Measurements from ENCODE around the gene WDR91.

Gene WDR91

DNA sequence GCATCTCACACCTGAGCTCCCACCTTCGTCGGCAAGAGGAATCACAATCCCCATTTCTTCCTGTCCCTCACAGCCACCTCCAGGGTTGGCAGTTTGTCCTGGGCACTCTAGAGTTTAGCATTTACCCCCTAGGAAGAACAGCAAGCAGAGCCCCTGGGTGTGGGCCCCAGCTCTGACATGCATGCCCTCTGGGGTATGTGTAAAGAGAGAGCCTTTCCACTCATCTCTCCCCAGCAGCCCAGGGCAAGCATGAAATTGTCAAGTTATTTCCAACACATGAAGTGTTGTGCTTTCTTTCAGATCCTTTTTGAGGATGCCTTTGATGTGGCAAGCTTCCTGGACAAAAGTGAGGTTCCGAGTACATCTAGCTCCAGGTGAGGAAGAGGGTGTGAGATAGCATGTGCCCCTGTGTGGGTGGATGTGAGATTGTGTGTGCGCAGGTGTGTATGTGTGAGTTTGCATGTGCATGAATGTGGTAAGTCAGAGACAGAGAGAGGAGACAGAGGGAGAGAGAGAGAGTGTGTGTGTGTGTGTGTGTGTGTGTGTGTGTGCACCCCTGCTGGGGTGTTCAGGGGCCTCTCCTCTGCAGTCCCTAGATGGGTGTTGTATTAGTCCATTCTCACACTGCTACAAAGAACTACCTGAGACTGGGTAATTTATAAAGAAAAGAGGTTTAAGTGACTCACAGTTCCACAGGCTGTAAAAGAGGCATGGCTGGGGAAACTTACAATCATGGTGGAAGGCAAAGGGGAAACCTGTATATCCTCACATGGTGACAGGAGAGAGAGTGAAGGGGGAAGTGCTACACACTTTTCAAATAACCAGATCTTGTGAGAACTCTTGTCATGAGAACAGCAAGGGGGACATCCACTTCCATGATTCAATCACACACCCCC, 40.4 kb upstream of the WDR91 start:
- in situ Hi-C loops (cut with MboI; ENCODE audit: low sequenced_read_pairs, unreplicated experiment): no loop called here
- no peak for DNase-seq (ENCODE audit: low spot score)
- TF ChIP-seq, protein P1, sequence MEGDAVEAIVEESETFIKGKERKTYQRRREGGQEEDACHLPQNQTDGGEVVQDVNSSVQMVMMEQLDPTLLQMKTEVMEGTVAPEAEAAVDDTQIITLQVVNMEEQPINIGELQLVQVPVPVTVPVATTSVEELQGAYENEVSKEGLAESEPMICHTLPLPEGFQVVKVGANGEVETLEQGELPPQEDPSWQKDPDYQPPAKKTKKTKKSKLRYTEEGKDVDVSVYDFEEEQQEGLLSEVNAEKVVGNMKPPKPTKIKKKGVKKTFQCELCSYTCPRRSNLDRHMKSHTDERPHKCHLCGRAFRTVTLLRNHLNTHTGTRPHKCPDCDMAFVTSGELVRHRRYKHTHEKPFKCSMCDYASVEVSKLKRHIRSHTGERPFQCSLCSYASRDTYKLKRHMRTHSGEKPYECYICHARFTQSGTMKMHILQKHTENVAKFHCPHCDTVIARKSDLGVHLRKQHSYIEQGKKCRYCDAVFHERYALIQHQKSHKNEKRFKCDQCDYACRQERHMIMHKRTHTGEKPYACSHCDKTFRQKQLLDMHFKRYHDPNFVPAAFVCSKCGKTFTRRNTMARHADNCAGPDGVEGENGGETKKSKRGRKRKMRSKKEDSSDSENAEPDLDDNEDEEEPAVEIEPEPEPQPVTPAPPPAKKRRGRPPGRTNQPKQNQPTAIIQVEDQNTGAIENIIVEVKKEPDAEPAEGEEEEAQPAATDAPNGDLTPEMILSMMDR (IDR thresholded peaks at IDR 0.05; ENCODE audit: borderline replicate concordance, control extremely low read depth, extremely low read depth, insufficient read depth, missing control alignments): no peak

DNA sequence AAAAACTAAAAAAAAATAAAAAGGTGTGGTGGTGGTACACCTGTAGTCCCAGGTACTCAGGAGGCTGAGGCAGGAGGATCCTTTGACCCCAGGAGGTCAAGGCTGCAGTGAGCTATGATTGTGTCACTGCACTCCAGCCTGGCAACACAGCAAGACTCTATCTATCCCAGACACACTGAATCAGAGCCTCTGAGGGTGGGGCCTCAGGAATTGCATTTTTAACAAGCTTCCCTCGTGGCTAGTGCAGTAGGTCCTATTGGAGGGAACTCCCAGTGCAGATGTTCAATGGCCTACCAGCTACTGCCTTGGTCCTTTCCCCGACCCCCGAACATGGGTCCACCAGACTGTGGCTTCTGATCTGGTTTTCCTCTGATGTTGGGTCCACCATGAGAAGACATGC, 37.2 kb upstream of the WDR91 start:
- TF ChIP-seq, protein P1 (IDR thresholded peaks at IDR 0.05; ENCODE audit: borderline replicate concordance, control extremely low read depth, extremely low read depth, insufficient read depth, missing control alignments): no peak

DNA sequence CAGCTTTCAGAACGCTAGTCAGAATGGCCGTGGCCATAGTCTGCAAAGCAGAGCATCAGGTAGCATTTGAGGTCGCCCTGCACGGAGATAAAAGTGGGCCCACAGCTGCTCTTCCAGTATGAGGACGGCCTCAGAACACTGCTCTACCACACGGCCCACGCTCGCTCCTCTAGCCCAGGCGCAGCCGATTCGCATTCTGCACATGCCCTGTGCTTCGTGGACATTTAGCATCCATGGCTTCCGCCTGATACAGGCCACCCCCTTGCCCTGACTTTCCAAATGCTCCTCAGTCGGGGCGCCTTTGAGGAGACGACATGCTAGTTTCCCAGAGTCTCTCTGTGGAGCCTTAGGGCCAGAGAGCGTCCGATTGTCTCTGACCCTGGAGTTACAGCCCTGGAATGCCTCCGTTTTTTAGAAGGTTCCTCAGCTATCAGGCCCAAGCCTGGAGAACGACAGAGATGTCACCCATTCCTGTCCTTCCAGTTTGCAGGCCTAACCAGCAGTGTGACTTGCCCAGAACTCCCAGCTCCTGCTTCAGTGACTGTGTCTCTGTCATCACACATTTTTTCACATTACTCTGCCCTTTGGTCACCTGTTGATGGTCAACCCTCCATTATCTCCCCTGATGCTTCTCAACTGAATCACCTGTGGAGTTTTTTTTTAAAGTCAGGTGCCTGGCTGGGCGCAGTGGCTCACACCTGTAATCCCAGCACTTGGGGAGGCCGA, 36.6 kb upstream of the WDR91 start:
- in situ Hi-C loops (cut with MboI; ENCODE audit: low sequenced_read_pairs, unreplicated experiment): no loop called here
- TF ChIP-seq, protein P1 (IDR thresholded peaks at IDR 0.05; ENCODE audit: borderline replicate concordance, control extremely low read depth, extremely low read depth, insufficient read depth, missing control alignments): no peak

More for the DNA sequence above, 37.2 kb upstream of the WDR91 start:
- in situ Hi-C loops (cut with MboI; ENCODE audit: low sequenced_read_pairs, unreplicated experiment): no loop called here
- no peak for DNase-seq (ENCODE audit: low spot score)

DNA sequence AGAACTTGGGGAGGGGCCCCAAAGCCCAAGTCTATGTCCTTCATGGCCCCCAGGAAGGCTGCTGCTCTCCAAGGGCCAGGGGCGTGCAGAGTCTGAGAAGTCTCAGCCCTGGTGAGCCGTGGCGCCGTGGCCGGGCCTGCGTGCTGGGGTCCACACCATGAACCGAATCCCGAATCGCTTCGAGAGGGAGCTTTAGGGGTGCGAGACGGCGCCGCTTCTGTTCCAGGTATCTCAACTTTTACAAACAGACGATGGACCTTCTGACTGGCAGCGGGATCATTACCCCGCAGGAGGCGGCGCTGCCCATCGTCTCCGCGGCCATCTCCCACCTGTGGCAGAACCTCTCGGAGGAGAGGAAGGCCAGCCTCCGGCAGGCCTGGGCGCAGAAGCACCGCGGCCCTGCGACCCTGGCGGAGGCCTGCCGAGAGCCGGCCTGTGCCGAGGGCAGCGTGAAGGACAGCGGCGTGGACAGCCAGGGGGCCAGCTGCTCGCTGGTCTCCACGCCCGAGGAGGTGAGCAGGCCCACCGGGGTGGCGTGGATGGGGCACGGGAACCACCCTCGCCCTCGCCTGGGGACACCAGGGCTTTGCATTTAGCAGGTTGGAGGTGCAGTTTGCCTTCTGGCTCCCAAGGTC, 35.0 kb upstream of the WDR91 start:
- TF ChIP-seq, protein P1 (IDR thresholded peaks at IDR 0.05; ENCODE audit: borderline replicate concordance, control extremely low read depth, extremely low read depth, insufficient read depth, missing control alignments): no peak
- in situ Hi-C loops (cut with MboI; ENCODE audit: low sequenced_read_pairs, unreplicated experiment): no loop called here
- peak; percentile 8 for DNase-seq (ENCODE audit: low spot score)

More for the DNA sequence above, 36.6 kb upstream of the WDR91 start:
- no peak for DNase-seq (ENCODE audit: low spot score)

DNA sequence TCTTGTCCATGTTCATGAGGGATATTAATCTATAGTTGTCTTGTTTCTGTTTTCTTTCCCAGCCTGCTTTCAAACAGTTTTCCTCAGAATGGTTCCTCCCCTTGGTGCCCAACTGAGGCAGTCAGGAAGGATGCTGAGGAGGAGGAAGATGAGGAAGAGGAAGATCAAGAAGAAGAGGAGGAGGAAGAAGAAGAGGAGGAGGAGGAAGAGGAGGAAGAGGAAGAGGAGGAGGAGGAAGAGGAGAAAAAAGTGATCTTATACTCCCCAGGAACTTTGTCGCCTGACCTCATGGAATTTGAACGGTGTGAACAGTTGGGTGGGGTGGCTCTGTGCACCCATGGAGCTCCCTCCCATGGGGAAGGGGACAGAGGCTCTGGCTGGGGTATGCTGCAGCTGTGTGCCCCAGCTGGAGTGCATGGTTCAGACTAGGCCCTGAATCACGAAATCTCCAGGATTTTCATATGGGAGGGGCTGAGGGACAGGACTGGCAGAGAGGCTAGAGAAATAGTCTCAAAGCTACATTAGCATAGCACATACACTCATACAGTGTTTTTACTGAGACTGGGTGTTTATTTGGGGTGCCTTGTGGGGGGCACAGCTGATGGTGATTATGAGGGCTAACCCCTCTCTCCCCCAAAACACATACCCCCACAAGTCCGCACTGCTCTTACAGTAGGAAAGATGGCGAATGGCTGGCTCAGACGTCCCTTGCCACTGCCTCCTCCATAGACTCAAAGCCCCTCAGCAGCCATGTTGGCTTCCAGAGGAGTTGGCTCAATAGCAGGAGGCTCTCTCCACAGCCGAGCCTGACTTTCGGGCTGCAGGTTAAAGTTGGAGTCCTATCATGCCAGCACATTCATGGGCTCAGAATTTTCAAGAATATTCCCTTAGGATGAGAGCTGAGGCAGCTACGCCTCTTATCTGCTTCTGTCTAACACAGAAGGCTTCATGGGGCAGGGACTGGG, 34.2 kb upstream of the WDR91 start:
- peak; percentile 16 for DNase-seq (ENCODE audit: low spot score)
- in situ Hi-C loops (cut with MboI; ENCODE audit: low sequenced_read_pairs, unreplicated experiment): no loop called here
- TF ChIP-seq, protein P1 (IDR thresholded peaks at IDR 0.05; ENCODE audit: borderline replicate concordance, control extremely low read depth, extremely low read depth, insufficient read depth, missing control alignments): no peak
